Endothelial cell (in vitro differentiated cells): ENCODE measurements around the gene ITGAL. TPM values are rescaled to one million over a fixed set of nuclear protein-coding genes. Genes with fewer than 3 reads are reported as not detected.
A peak's percentile ranks its signal among the peaks of the same experiment; 100 is the strongest.

Experiments
- DNase-seq: peaks from one replicate; pipeline ENCODE4 v3.0.0; 2021; ENCODE audit warnings: low spot score
- H3K27ac Mint-ChIP-seq: one replicate; pipeline ENCODE4 v1.8.0; 2021; ENCODE audit warnings: mixed read lengths, inconsistent platforms; ENCODE audit not compliant: unreplicated experiment
- H3K27me3 Mint-ChIP-seq: one replicate; pipeline ENCODE4 v1.8.0; 2021; ENCODE audit warnings: mild to moderate bottlenecking, moderate library complexity, mixed read lengths, inconsistent platforms; ENCODE audit not compliant: unreplicated experiment
- H3K36me3 Mint-ChIP-seq: one replicate; pipeline ENCODE4 v1.8.0; 2021; ENCODE audit warnings: mild to moderate bottlenecking, low read depth, mixed read lengths, inconsistent platforms; ENCODE audit not compliant: unreplicated experiment
- H3K4me1 Mint-ChIP-seq: one replicate; pipeline ENCODE4 v1.8.0; 2021; ENCODE audit warnings: mild to moderate bottlenecking, mixed read lengths, inconsistent platforms; ENCODE audit not compliant: unreplicated experiment
- H3K4me3 Mint-ChIP-seq: one replicate; pipeline ENCODE4 v1.8.0; 2021; ENCODE audit warnings: mild to moderate bottlenecking, mixed read lengths, inconsistent platforms; ENCODE audit not compliant: unreplicated experiment
- H3K9me3 Mint-ChIP-seq: one replicate; pipeline ENCODE4 v1.8.0; 2021; ENCODE audit warnings: mixed read lengths, inconsistent platforms; ENCODE audit not compliant: unreplicated experiment
- long read RNA-seq: library from polyadenylated mRNA; unstranded; transcript quantifications from one replicate; pipeline ENCODE4 v2.0.0, GENCODE V29; 2020; ENCODE audit not compliant: unreplicated experiment
- total RNA-seq: library from RNA; stranded (reverse); fragmentation: NEBNext Ultra II Directional; extraction: Animal tissue kit (Norgen Biotek cat#: 25700); gene quantifications from one replicate; pipeline ENCODE4 v1.2.1, GENCODE V29; 2021; ENCODE audit not compliant: unreplicated experiment
- TF ChIP-seq, protein P1 (sequence below): fragments of 200-600 bp; sonication (generic); IDR thresholded peaks from one replicate; pipeline ENCODE4 v1.5.0; 2021; ENCODE audit warnings: antibody characterized with exemption; ENCODE audit not compliant: unreplicated experiment

Gene ITGAL
- total RNA-seq = not detected
- long read RNA-seq = 0 reads

DNA sequence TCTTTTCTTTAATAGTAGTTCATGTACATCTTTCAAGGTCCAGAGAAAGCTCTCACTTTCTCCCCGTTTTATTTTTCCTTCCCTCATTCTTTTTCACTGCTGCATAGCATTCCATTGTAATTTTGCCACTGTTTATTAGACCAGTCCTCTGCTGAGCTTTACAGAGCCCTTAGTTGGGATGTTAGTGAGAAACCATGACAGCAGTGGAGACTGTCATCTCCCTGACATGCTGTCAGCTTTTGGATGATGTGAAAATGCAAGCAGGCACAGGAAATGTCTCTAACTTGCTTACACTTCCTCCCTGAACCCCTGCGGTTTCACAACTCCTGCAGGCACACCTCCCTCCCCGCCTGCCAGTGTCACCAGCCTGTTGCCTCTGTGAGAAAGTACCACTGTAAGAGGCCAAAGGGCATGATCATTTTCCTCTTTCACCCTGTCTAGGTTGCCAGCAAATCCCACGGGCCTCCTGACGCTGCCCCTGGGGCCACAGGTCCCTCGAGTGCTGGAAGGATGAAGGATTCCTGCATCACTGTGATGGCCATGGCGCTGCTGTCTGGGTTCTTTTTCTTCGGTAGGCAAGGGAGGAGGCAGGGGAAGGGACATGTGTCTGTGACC, at the start of gene ITGAL:
ITGAL (plus strand) TSS at position 415 of the 615 bp plus-strand sequence; CDS start at position 511, 96 bp downstream.
- DNase-seq = no peak
- no peaks in the 10 kb centered on the region for H3K9me3 Mint-ChIP-seq
- H3K27ac Mint-ChIP-seq = no peak within 1 kb of the TSS
- no peaks in the 10 kb centered on the region for H3K27me3 Mint-ChIP-seq
- no peak within 1 kb of the TSS for H3K4me3 Mint-ChIP-seq
- H3K36me3 Mint-ChIP-seq = no peaks in the 10 kb centered on the region
- H3K4me1 Mint-ChIP-seq = no peaks in the 10 kb centered on the region
- TF ChIP-seq, protein P1, sequence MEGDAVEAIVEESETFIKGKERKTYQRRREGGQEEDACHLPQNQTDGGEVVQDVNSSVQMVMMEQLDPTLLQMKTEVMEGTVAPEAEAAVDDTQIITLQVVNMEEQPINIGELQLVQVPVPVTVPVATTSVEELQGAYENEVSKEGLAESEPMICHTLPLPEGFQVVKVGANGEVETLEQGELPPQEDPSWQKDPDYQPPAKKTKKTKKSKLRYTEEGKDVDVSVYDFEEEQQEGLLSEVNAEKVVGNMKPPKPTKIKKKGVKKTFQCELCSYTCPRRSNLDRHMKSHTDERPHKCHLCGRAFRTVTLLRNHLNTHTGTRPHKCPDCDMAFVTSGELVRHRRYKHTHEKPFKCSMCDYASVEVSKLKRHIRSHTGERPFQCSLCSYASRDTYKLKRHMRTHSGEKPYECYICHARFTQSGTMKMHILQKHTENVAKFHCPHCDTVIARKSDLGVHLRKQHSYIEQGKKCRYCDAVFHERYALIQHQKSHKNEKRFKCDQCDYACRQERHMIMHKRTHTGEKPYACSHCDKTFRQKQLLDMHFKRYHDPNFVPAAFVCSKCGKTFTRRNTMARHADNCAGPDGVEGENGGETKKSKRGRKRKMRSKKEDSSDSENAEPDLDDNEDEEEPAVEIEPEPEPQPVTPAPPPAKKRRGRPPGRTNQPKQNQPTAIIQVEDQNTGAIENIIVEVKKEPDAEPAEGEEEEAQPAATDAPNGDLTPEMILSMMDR = no peak

- Mint-ChIP-seq H3K4me3 (no peak overlapping the region), H3K9me3 (no peaks in the 10 kb centered on the region), H3K27ac (peak overlapping the region; percentile 27), H3K4me1 (peaks cover 23% of the 10 kb centered on the region), H3K27me3 (peaks cover 5% of the 10 kb centered on the region), H3K36me3 (peaks cover 16% of the 10 kb centered on the region)
- no peak for DNase-seq
- TF ChIP-seq, protein P1 = no peak
These were observed 44.5 kb upstream of the ITGAL start for GRCh38 chr16:30428055-30428454.

DNA sequence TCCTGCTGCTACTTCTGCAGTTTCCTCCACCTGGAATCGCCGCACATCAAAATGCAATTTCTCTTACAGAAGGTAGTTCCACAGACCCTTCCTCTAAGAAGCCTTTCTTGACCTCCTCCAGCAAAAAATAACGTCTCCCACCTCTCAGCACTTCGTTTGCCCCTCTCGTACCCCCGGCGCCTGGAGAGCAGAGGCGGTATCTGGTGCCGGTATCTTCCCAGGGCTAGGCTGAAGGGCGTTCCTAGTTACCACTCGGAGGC, 43.2 kb upstream of the ITGAL start:
- no peak for DNase-seq
- Mint-ChIP-seq H3K4me3 (no peak overlapping the region), H3K36me3 (peaks cover 12% of the 10 kb centered on the region), H3K4me1 (peaks cover 23% of the 10 kb centered on the region), H3K27ac (no peak overlapping the region), H3K9me3 (no peaks in the 10 kb centered on the region), H3K27me3 (peaks cover 6% of the 10 kb centered on the region)
- TF ChIP-seq, protein P1 = no peak

GRCh38 chr16:30429678-30430427, 42.7 kb upstream of the ITGAL start, which contains the start of gene DCTPP1:
TSS of gene DCTPP1 (minus strand) at chr16:30430030. CDS start at chr16:30429980, 50 bp downstream.
- no peak within 1 kb of the TSS for H3K4me3 Mint-ChIP-seq

More at GRCh38 chr16:30429678-30430427, 42.7 kb upstream of the ITGAL start, which contains the start of gene DCTPP1:
- DNase-seq = peak; percentile 84
- H3K4me1 Mint-ChIP-seq = peaks cover 23% of the 10 kb centered on the region
- H3K27ac Mint-ChIP-seq = no peak within 1 kb of the TSS
- TF ChIP-seq, protein P1 = peak; percentile 84
- no peaks in the 10 kb centered on the region for H3K9me3 Mint-ChIP-seq
- H3K36me3 Mint-ChIP-seq = peaks cover 12% of the 10 kb centered on the region
- H3K27me3 Mint-ChIP-seq = peaks cover 10% of the 10 kb centered on the region
